Hippocampal formation (tissue), 2 donors: ENCODE results near the gene PPP1R13B.

Source experiments
- DNase-seq, 2 donors: peaks; one replicate each; lab custom pipeline; 2025; lab: John Stamatoyannopoulos, UW

The PPP1R13B gene

GRCh38 chr14:103685276-103686211 is 161.8 kb downstream of the PPP1R13B start:
- DNase-seq, result no peak

- DNase-seq, result no peak
Observed at GRCh38 chr14:103684871-103685270, 162.5 kb downstream of the PPP1R13B start.

- DNase-seq, result no peak
Observed at GRCh38 chr14:103684471-103684870, 162.9 kb downstream of the PPP1R13B start.
